Right hindlimb (tissue), 1 donor: ENCODE data around the gene SYTL2.
"Not testable (repeated sequence)": the region's sequence is repeated elsewhere in the genome, so short reads cannot be mapped to it uniquely, and the experiment has no call there.

Experiments used
- DNase-seq: peaks from one replicate; pipeline ENCODE4 v3.0.0-alpha.2; 2018

SYTL2 gene, protein sequence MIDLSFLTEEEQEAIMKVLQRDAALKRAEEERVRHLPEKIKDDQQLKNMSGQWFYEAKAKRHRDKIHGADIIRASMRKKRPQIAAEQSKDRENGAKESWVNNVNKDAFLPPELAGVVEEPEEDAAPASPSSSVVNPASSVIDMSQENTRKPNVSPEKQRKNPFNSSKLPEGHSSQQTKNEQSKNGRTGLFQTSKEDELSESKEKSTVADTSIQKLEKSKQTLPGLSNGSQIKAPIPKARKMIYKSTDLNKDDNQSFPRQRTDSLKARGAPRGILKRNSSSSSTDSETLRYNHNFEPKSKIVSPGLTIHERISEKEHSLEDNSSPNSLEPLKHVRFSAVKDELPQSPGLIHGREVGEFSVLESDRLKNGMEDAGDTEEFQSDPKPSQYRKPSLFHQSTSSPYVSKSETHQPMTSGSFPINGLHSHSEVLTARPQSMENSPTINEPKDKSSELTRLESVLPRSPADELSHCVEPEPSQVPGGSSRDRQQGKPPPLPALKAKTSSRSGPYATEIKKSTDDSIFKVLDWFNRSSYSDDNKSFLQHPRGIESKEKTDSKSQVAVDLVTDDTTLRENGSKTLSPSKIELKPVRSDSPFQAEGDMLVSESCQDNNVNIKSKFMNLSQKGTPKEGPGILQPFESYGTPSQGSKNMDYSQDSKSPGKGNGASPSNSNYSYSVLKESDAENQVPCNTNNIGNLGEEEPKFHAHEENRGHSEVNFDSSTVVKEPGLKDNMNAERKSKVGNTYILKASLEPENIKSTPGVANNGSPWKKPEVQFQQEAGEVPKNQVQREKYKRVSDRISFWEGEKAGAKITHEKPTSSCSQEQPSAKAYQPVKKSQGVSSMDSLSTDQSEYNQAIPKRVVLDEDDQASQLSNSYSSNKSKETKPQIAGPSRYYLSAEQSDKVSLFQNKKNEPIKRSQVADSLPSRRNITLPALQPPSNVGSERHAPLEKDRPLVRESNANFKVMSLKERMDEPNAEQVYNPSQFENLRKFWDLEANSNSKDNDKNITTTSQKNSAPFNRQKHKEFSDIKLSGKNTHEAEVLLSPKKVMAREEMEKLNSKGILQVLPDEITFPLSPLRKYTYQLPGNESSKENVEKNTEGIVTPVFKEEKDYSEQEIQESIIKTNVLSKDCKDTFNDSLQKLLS (N-terminal part only)

DNA sequence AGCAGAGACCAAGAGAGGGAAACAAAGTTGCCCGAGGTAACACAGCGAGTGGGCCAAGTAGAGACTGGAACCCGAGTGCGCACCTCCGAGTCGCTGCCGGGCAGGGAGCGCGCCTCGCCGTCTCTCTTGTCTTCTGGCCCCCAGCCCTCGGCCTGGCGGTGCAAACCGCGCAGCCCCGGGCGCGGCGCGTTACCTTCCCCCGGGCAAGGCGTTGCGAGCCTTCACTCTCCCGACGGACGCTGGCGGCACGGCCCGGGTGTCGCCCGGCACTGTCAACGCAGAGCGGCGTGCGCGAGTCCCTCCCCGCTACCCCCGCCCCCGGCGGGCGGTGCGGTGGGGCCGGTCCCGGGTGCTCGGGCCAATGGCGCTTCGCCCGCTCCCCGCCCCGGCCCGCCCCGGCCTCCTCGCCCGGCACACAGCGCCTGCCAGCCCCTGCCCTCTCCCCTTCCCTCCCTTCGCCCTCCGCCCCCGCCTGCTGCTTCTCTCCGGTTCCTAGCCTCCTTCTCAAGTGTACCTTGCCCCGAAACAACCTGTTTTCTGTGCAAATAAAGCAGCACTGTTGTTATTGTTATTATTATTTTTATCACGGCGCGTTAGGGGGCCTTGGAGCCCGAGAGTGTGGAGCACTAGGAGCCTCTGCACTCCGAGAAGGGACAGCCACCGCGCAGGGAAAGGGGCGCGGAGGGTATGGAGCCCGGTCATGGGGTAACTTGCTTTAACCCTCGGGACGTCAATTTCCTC, at the start of gene SYTL2:
Gene SYTL2, minus strand, starts transcription at position 271 of the 741 bp plus-strand sequence. CDS start 53,416 bp downstream, outside the sequence.
- peak; percentile 79 for DNase-seq

DNA sequence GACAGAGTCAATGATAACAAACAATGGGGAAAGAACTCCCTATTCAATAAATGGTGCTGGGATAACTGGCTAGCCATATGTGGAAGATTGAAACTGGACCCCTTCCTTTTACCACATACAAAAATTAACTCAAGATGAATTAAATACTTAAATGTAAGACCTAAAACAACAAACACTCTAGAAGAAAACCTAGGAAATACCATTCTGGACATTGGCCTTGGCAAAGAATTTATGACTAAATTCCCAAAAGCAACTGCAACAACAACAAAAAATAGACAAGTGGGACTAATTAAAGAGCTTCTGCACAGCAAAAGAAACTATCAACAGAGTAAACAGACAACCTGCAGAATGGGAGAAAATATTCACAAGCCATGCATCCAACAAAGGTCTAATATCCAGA, 48.6 kb upstream of the SYTL2 start:
- DNase-seq = not testable (repeated sequence)

DNA sequence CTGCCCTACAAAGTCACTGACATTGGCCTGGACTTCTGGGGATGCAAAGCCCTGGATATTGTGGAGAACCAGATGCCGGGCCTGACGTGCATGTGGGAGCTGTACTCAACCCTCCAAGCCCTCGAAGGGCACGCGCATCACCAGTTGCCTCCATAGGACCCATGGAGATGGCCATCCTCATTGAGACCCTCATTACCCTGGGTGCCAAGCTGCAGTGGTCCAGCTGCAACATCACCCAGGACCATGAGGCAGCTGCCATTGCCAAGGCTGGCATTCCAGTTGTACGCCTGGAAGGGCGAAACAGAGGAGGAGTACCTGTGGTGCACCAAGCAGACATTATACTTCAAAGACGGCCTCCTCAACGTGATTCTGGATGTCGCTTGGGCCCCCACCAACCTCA, 46.2 kb upstream of the SYTL2 start:
- no peak for DNase-seq

DNA sequence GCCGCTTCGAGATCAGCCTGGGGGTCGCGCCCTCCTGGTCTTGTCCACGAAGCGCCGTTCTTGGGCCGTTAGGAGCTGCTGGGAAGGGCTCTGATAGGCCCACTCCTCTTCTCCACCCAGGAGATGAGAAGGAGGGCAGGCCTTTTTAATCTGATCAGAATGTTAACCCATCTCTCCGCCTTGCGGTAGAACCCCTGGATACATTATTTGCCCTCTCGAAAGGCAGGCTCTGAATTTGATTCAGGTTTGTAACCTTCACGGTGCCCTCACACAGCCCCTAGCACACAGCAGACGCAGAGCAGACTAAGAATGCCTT, 44.4 kb upstream of the SYTL2 start, which contains the start of gene CCDC83:
Gene CCDC83, plus strand, starts transcription at position 43 of the 316 bp plus-strand sequence. CDS start 9,741 bp downstream, outside the sequence.
- DNase-seq = no peak

DNA sequence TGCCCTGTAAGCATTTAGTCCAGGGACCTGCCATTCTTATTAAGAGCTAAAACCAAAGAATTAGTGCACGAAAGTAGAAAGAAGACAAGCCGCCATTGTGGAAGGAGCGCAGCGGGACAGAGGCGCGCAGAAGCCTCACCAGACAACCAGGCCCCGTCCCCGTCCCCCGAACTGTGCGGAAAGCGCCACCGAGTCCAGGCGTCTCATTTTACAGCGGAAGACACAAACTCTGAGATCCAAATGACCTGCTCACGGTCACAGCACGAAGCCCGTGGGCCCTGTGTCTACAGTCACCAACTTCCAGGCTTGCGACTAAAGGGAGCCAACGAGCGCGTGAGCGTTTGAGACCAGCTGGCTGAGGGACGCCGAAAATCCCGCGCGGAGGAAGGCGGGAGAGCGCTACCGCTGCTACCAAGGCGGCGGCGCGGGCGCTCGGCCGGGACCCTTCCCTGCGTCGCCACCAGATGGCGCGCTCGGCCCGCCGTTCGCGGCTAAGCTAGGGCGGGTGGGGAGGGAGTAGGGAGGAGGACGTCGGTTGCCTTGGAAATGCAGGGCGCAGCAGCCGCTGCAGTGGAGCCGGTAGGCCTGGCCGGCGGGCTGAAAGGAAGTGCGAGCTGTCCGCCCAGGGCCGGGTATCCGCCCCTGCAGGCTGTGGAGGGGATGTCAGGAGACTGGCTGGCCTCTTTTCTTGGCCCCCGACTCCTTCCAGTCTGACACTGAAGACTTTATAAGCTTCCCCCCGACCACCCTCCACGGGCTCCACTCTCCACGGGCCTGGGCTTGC, 43.8 kb upstream of the SYTL2 start:
- DNase-seq = peak; percentile 97

DNA sequence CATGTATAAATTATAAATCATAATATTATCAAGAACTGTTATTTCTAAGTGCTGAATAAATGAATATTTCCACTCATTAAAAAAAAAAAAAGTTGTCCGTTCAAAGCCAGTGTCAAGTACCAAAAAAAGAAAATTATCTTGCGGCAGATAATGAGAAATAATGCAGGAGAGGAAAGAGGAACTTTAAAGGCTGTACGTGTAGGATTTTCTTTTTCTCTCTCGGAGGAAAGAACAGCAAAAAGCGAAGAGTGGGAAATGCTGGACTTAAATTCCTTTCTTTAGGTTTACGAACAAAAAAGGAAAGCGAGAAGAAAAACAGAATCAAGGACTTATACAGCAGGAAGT, 43.2 kb upstream of the SYTL2 start:
- no peak for DNase-seq

DNA sequence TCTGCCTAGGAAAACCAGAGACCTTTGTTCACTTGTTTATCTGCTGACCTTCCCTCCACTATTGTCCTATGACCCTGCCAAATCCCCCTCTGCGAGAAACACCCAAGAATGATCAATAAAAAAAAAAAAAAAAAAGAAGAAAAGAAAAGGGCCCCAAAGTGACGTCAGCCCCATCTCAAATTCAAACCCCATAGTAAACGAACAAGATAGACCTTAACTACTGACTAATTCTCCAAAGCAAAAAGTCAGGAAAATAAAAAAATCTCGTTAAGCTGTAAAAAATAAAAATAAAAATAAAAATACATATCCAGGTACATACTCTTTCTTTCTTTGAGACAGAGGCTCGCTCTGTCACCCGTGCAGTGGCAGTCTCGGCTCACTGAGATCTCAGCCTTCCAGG, 42.6 kb upstream of the SYTL2 start:
- not testable (repeated sequence) for DNase-seq

DNA sequence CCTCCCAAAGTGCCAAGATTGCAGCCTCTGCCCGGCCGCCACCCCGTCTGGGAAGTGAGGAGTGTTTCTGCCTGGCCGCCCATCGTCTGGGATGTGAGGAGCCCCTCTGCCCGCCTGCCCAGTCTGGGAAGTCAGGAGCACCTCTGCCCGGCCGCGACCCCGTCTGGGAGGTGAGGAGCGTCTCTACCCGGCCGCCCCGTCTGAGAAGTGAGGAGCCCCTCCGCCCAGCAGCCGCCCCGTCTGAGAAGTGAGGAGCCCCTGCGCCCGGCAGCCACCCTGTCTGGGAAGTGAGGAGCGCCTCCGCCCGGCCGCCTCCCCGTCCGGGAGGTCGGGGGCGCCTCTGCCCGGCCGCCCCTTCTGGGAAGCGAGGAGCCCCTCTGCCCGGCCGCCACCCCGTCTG, 41.8 kb upstream of the SYTL2 start:
- DNase-seq = not testable (repeated sequence)

DNA sequence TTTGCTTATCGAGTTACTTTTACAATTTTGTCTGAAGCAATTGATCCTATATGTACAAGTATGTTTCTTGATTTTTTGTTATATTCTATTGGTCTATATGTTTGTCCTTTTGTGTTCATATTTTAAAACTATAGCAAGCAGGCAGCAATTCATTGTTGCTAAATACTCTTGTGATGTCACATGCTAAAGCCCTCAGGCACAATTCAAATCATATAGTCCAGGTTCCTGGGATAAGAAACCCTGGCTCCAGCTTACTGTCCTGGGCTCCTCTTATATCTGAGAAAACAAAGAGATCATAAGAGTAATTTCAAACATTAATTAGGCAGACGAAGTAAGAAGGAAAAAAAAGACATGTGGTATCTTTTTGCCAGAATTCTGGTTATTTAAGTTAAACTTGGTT, 37.6 kb upstream of the SYTL2 start:
- no peak for DNase-seq

DNA sequence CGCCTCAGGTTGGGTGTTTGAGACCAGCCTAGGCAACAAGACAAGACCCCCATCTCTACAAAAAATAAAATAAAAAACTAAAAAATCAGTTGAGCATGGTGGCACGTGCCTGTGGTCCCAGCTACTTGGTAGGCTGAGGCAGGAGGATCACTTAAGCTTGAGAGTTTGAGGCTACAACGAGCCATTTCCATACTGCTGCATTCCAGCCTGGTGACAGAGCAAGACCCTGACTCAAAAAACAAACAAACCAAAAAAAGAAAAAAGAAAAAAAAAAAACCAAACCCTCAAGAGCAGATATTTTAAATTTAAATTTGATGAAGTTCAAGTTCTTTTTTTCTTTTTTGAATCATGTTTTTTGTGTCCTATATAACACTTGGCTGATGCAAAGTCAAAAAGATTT, 37.1 kb upstream of the SYTL2 start:
- no peak for DNase-seq

DNA sequence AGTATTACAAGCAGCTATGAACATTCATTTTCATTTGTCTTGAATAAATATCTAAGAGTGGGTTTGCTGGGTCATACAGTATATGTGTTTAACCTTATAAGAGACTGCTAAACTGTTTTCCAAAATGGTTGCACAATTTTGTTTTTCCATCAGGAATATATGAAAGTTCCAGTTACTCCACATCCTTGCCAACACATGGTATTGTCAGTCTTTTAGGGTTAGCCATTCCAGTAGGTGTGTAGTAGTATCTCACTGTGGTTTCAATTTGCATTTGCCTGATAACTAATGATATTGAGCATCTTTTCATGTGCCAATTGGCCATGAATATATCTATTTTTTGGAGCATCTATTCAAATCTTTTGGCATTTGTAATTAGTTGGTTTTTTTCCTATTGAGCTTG, 36.5 kb upstream of the SYTL2 start:
- no peak for DNase-seq

DNA sequence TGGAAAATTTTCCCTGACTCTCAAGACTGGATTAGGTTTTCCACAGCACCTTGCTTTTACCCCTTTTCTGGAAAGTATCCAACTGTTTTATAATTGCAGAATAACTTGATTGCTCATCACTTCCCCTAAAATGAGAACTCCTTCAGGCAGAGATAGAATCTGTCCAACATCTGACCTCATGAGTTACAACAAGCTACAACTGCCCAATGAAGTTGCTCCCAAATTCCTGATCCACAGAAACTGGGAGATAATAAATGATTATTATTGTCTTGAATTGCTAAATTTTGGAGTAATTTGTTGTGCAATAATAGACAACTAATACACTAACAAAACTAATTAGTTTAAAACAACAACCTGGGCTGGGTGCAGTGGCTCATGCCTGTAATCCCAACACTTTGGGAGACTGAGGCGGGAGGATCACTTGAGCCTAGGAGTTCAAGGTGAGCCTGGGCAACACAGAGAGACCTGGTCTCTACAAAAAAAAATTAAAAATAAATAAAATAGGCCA, 34.2 kb upstream of the SYTL2 start:
- DNase-seq = no peak

DNA sequence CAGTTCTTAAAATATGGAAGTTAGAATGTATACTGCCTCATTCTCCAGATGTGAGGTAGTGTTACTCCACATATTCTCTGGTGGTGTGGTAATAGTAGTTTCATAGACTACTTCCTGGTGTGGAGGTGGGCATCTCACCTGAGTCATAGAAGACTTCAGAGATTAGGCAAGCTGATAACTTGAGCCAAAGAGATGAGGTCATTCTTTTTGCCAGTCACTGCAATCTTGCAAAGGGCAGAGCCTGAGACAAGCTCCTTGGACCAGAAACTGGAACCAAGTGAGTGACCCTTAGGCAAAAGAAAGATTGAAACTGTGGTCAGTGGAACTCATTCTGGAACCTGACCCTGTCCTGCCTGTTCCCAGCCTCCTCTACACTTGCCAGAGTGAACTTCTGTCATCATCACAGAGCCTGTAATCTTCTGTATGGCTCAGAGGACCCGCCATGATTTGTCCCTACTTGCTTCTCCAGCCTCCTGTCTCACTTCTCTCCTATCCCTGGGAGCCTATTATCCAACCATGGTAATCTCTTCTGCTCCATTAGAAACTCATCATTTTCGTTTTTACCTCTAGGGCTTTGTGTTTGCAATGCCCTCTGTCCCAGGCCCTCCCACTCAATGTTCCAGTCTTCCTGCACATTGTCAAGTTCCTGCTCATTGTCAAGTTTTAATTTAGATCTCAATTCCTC, 33.6 kb upstream of the SYTL2 start:
- no peak for DNase-seq

DNA sequence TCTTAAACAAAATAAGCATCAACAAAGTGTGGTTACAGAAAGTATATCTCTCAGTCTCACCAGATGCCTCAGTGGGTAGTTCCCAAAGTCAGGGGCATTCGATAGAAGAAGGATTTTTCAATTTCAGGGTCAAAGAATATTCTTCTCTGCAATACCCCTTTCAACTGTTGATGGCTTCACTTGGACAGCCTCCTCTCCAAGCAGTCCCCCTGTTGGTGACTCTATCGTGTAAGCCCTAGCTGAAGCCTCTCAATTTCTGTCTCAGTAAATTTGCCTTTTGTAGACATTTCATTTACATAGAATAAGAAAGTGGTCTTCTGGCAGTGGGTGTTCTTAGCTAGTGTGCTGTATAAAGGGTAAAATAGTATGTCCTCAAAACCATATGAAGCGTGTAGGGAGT, 33.0 kb upstream of the SYTL2 start:
- no peak for DNase-seq

DNA sequence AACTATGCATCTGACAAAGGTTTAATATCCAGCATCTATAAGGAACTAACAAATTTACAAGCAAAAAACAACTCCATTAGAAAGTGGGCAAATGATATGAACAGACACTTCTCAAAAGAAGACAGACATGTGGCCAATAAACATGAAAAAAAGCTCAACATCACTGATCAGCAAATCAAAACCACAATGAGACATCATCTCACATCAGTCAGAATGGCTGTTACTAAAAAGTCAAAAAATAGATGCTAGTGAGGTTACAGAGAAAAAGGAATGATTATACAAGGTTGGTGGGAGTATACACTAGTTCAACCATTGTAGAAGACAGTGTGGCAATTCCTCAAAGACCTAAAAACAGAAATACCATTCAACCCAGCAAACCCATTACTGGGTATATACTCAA, 30.0 kb upstream of the SYTL2 start:
- DNase-seq = not testable (repeated sequence)

DNA sequence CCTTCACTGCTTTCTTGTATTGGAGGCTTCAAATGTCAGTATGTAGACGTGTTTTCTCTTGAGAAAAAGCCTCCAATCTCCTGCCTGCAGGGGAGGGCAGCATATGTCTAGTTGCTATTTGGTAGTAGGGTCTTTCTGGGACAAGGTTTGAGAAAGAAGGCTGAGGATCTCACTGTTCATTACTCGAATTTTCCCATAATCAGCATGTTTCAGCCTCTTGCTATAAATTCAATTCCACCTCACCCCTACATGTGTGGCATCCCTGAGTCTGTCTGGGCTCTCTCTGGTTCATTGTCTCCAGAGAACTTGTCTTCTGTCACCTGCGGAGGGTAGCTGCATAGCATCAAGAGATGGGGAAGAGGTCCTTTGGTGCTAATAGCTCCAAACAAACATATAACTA, 24.8 kb upstream of the SYTL2 start:
- no peak for DNase-seq

DNA sequence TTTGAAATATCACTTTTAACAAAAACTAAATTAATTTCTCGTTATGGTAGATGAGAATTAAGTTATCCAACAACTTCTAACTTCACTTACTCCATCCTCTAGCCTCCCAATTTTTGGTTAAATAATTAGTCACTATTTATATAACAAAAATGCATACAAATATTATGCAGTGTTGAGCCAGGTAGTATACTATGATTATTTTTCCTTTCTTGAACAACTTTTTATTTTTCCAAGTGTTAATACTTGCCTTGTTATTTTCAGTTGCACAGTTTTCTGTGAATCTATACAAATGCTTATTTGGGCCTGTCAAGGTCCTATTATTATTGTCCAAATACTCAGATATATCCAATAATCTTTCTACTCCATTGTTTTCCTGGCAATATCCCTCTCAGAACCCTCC, 24.3 kb upstream of the SYTL2 start:
- DNase-seq = no peak

DNA sequence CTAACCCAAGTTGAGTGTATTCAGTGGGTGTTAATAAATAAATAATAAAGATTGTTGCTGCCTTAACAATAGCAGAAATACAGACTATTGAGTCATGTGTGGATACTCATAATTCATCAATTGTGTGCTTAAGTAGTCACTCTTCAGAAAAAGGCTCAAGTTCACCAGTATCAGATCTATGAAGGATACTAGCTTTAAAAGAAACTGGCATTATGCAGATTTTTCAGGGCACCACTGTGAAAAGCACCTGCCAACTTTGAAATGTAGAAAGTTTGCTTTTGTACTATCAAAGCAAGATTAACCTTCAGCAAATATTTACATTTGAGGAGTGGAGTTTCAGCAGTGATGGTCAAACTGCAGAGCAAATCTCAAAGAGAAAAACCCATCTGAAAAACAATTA, 20.1 kb upstream of the SYTL2 start:
- DNase-seq = no peak

DNA sequence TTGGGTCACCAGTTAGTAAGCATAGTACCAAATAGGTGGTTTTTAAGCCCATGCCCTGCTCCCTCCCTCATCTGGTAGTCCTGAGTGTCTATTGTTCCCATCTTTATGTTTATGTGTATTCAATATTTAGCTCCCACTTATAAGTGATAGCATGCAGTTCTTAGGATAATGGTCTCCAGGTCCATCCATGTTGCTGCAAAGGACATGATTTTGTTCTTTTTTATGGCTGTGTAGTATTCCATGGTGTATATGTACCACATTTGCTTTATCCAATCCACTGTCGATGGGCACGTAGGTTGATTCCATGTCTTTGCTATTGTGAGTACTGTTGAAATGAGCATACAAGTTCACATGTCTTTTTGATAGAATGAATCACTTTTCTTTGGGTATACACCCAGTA, 18.2 kb upstream of the SYTL2 start:
- no peak for DNase-seq

DNA sequence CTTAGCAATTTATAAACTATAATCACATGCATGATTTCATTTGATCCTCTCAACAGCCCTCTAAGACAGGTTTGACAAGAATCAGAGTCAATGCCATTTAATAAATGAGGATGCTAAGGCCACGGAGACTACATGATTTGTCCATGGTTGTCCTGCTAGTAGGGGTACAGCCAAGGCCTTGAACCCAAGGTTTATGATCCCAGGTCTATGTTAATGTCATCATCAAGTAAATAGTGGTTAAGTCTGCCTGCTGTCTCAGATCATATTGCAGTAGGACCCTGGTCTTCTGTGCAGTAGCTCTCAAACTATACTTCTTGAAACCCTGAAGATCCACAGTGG, 17.7 kb upstream of the SYTL2 start:
- no peak for DNase-seq
